Testis (tissue), 2 donors: ENCODE measurements around the gene SPATA33.

Experiments used
- POLR2A ChIP-seq: fragments of 450-650 bp; IDR thresholded peaks from one replicate; pipeline ENCODE4 v1.6.1; 2017; ENCODE audit warnings: antibody characterized with exemption, mild to moderate bottlenecking, moderate library complexity
- TF ChIP-seq, protein P1 (sequence below), 3 experiments: fragments of 450-650 bp in 2 of 3; fragments of 200-600 bp in 1 of 3; sonication (generic) in 1 of 3; IDR thresholded peaks; one replicate each; pipeline ENCODE4 v1.5.1; 2016 to 2019; ENCODE audit warnings: antibody characterized with exemption in 3 of 3, mild to moderate bottlenecking in 2 of 3, moderate library complexity in 1 of 3

DNA sequence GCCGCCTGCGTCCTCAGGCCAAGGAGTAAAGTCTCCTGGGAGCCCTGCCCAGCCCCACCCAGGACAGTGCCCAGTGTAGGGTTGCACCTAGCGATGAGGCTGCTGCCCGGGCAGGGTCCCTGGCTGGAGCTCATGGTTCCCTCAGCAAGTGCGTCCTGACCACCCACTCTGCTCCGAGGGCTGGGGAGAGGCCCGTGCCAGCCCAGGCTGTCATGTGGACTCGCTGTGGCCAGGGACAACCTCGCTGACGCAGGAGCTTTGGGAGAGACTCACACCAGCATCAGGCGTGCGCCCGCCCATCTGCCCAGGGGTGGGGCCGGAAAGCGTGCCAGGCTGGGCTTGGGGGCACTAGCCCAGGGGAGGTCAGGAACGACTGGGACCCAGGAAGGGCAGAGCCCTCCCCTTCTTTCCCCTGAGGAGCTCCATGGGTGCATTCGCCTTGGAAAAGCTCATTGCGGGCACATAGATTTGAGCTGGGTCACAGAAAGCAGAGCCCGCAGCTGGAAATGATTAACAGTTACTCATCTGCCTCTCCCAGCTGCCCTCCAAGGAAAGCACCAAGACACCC, 24.5 kb upstream of the SPATA33 start:
- TF ChIP-seq, protein P1, sequence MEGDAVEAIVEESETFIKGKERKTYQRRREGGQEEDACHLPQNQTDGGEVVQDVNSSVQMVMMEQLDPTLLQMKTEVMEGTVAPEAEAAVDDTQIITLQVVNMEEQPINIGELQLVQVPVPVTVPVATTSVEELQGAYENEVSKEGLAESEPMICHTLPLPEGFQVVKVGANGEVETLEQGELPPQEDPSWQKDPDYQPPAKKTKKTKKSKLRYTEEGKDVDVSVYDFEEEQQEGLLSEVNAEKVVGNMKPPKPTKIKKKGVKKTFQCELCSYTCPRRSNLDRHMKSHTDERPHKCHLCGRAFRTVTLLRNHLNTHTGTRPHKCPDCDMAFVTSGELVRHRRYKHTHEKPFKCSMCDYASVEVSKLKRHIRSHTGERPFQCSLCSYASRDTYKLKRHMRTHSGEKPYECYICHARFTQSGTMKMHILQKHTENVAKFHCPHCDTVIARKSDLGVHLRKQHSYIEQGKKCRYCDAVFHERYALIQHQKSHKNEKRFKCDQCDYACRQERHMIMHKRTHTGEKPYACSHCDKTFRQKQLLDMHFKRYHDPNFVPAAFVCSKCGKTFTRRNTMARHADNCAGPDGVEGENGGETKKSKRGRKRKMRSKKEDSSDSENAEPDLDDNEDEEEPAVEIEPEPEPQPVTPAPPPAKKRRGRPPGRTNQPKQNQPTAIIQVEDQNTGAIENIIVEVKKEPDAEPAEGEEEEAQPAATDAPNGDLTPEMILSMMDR (IDR thresholded peaks at IDR 0.05), result no peak
- TF ChIP-seq POLR2A, result no peak
